IMR-90 (cell line): Measurements from ENCODE around the gene TRAF4.

Experiments used
- POLR2A ChIP-seq: IDR thresholded peaks from 2 replicates; pipeline ENCODE4 v1.6.1; 2012; ENCODE audit warnings: mild to moderate bottlenecking, low read depth, low read length
- TF ChIP-seq, protein P1 (sequence below): conservative IDR thresholded peaks from 2 replicates; pipeline ENCODE4 v1.5.1; 2012; ENCODE audit warnings: mild to moderate bottlenecking, low read depth, low read length, improper control_type of control experiment

DNA sequence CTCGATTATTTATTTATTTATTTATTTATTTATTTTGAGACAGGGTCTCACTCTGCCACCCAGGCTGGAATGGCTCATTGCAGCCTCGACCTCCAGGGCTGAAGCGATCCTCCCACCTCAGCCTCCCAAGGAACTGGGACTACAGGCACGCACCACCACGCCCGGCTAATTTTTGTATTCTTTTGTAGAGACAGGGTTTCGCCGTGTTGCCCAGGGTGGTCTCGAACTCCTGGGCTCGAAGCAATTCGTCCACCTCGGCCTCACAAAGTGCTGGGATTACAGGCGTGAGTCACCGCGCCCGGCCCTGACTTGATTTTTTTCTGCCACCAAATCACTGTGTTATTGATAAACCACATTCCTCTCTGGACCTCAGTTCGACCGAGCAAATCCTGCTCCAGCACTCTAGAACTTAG, 24.8 kb upstream of the TRAF4 start:
- TF ChIP-seq, protein P1, sequence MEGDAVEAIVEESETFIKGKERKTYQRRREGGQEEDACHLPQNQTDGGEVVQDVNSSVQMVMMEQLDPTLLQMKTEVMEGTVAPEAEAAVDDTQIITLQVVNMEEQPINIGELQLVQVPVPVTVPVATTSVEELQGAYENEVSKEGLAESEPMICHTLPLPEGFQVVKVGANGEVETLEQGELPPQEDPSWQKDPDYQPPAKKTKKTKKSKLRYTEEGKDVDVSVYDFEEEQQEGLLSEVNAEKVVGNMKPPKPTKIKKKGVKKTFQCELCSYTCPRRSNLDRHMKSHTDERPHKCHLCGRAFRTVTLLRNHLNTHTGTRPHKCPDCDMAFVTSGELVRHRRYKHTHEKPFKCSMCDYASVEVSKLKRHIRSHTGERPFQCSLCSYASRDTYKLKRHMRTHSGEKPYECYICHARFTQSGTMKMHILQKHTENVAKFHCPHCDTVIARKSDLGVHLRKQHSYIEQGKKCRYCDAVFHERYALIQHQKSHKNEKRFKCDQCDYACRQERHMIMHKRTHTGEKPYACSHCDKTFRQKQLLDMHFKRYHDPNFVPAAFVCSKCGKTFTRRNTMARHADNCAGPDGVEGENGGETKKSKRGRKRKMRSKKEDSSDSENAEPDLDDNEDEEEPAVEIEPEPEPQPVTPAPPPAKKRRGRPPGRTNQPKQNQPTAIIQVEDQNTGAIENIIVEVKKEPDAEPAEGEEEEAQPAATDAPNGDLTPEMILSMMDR = no peak
- no peak for TF ChIP-seq POLR2A
